Measurements from ENCODE around the gene ID3. TPM values are rescaled to one million over a fixed set of nuclear protein-coding genes. Genes with fewer than 3 reads are reported as not detected.
"Not testable (repeated sequence)": the region's sequence is repeated elsewhere in the genome, so short reads cannot be mapped to it uniquely, and the experiment has no call there.

ID3 gene
- total RNA-seq, 2 experiments from 2014 or later, result 14.4 to 34.2 TPM

DNA sequence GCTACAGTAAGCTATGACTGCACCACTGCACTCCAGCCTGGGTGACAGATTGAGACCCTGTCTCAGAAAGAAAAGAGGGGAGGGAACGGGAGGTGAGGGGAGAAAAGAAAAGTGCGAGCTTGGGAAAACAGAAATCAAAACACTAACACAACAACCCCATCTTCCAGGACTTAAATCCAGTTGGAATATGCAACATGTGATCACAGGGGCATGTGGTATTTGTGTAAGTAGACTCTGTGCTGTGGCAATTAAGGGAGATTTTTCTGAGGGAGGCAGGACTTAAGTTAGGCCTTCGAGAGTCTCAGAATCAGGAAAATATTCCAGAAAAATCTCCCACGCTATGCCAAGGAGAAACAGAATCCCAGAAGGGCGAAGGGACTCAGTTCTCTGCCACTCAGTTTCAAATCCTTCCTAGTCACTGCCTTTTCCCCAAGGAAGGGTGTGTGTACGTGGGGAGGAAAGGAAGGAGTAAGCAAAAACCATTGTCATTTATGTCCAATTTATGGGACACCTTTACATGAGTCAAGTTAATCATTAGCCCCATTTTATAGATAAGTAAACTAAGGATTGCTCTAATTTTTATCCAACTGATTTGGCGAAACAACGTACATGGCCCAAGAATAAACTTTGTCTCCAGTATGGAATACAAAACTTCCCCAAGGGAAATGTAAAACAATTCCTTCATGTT is 12.3 kb downstream of the ID3 start:
- CTCF ChIA-PET, result interaction anchor here (1.3 to 23.4 kb wide), 5 partner anchors 12 to 97 kb away, joined by 3 to 753 read pairs (median 17); partner anchors contain the start of genes E2F2 and ID3
- Mint-ChIP-seq H3K36me3 (no peaks in the 10 kb centered on the region), H3K9me3 (ENCODE audit: low read depth) (no peaks in the 10 kb centered on the region), H3K4me1 (peaks cover 2% of the 10 kb centered on the region), H3K27me3 (no peaks in the 10 kb centered on the region), H3K27ac (no peak overlapping the region), H3K4me3 (no peak overlapping the region)
- no peak for ATAC-seq
- DNase-seq, result no peak

- Mint-ChIP-seq H3K27ac (no peak overlapping the region), H3K9me3 (ENCODE audit: low read depth) (no peaks in the 10 kb centered on the region), H3K27me3 (peaks cover 3% of the 10 kb centered on the region), H3K4me3 (no peak overlapping the region), H3K36me3 (no peaks in the 10 kb centered on the region), H3K4me1 (peaks cover 3% of the 10 kb centered on the region)
- ATAC-seq (no peak), DNase-seq (no peak)
- CTCF ChIA-PET, result interaction anchor here (1.0 to 23.4 kb wide), 15 partner anchors 8 to 226 kb away, joined by 3 to 753 read pairs (median 6); partner anchors contain the start of genes E2F2 and ID3
Observed at GRCh38 chr1:23545851-23546250, 13.4 kb downstream of the ID3 start.

- Mint-ChIP-seq H3K4me1 (peaks cover 9% of the 10 kb centered on the region), H3K27ac (no peak overlapping the region), H3K36me3 (no peaks in the 10 kb centered on the region), H3K9me3 (ENCODE audit: low read depth) (no peaks in the 10 kb centered on the region), H3K27me3 (peaks cover 6% of the 10 kb centered on the region), H3K4me3 (no peak overlapping the region)
- ATAC-seq (peak; percentile 54), DNase-seq (peak; percentile 83)
- CTCF ChIA-PET, result interaction anchor here (0.6 to 23.4 kb wide), 24 partner anchors 10 to 227 kb away, joined by 3 to 753 read pairs (median 6); partner anchors contain the start of genes E2F2, ID3 and RPL11
Observed at GRCh38 chr1:23544444-23545389, 14.6 kb downstream of the ID3 start.

DNA sequence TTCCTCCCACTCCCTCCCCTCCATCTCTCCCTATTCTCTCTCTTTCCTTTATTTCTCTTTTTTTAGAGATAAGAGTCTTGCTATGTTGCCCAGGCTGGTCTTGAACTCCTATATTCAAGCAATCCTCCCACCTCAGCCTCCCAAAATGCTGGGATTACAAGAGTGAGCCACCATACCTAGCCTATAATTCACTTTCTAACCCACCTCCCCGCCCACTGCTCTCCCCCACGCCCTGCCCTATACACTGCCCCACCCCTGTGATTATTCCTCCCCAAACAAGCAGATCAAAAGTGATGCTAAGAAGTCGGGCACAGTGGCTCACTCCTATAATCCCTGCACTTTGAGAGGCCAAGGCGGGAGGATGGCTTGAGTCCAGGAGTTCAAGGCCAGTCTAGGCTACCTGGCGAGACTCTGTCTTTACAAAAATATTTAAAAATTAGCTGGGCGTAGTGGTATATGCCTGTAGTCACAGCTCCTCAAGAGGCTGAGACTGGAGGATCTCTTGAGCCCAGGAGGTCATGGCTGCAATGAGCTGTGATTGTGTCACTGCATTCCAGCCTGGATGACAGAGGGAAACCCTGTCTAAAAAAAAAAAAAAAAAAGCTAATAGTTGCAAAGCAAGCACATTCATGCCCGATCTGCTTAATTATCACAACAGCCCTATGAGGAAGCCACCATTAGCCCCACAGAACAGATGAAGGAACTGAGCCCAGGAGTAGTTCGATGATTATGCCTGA is 15.4 kb downstream of the ID3 start:
- ATAC-seq, result no peak
- H3K27ac Mint-ChIP-seq, result no peak overlapping the region
- H3K27me3 Mint-ChIP-seq, result peaks cover 6% of the 10 kb centered on the region
- no peak for DNase-seq
- no peak overlapping the region for H3K4me3 Mint-ChIP-seq
- CTCF ChIA-PET, result interaction anchor here (0.9 to 23.4 kb wide), 13 partner anchors 10 to 148 kb away, joined by 3 to 753 read pairs (median 13); partner anchors contain the start of genes E2F2, ID3 and RPL11
- H3K36me3 Mint-ChIP-seq, result no peaks in the 10 kb centered on the region
- H3K4me1 Mint-ChIP-seq, result peaks cover 12% of the 10 kb centered on the region
- no peaks in the 10 kb centered on the region for H3K9me3 Mint-ChIP-seq (ENCODE audit: low read depth)

GRCh38 chr1:23542940-23543339 is 16.4 kb downstream of the ID3 start:
- DNase-seq; H3K27ac Mint-ChIP-seq; H3K4me3 Mint-ChIP-seq; H3K9me3 Mint-ChIP-seq (ENCODE audit: low read depth); H3K27me3 Mint-ChIP-seq; H3K36me3 Mint-ChIP-seq; ATAC-seq: not testable (repeated sequence)
- CTCF ChIA-PET, result interaction anchor here (1.3 to 23.4 kb wide), 6 partner anchors 10 to 123 kb away, joined by 3 to 753 read pairs (median 24); no protein-coding TSS in a partner anchor
- peaks cover 12% of the 10 kb centered on the region for H3K4me1 Mint-ChIP-seq

GRCh38 chr1:23539698-23540266 is 19.5 kb downstream of the ID3 start:
- Mint-ChIP-seq H3K36me3 (no peaks in the 10 kb centered on the region), H3K4me3 (peak overlapping the region; percentile 48), H3K27me3 (peaks cover 12% of the 10 kb centered on the region), H3K27ac (peak overlapping the region; percentile 75), H3K9me3 (ENCODE audit: low read depth) (no peaks in the 10 kb centered on the region), H3K4me1 (peaks cover 20% of the 10 kb centered on the region)
- CTCF ChIA-PET, result interaction anchor here (0.6 to 23.4 kb wide), 32 partner anchors 9 to 440 kb away, joined by 3 to 753 read pairs (median 6); partner anchors contain the start of genes ASAP3, E2F2, HNRNPR and ID3
- DNase-seq, result peak; percentile 97
- peak; percentile 96 for ATAC-seq

- DNase-seq, result no peak
- Mint-ChIP-seq H3K4me3 (no peak overlapping the region), H3K36me3 (no peaks in the 10 kb centered on the region), H3K27me3 (peaks cover 12% of the 10 kb centered on the region), H3K27ac (no peak overlapping the region), H3K9me3 (ENCODE audit: low read depth) (no peaks in the 10 kb centered on the region), H3K4me1 (peaks cover 39% of the 10 kb centered on the region)
- CTCF ChIA-PET, result interaction anchor here (21.2 to 23.4 kb wide), 2 partner anchors 38 to 97 kb away, joined by 308 to 753 read pairs; no protein-coding TSS in a partner anchor
- ATAC-seq, result no peak
Observed at GRCh38 chr1:23537296-23537973, 21.9 kb downstream of the ID3 start.

GRCh38 chr1:23533246-23534023 is 25.9 kb downstream of the ID3 start:
- ATAC-seq (peak; percentile 10), DNase-seq (peak; percentile 63)
- Mint-ChIP-seq H3K9me3 (ENCODE audit: low read depth) (no peaks in the 10 kb centered on the region), H3K27me3 (peaks cover 5% of the 10 kb centered on the region), H3K4me3 (peak overlapping the region; percentile 0), H3K27ac (peak overlapping the region; percentile 51), H3K4me1 (peaks cover 50% of the 10 kb centered on the region), H3K36me3 (peaks cover 16% of the 10 kb centered on the region)
- CTCF ChIA-PET, result interaction anchor here (1.3 to 21.2 kb wide), 6 partner anchors 8 to 160 kb away, joined by 3 to 308 read pairs (median 8); partner anchors contain the start of gene ASAP3

DNA sequence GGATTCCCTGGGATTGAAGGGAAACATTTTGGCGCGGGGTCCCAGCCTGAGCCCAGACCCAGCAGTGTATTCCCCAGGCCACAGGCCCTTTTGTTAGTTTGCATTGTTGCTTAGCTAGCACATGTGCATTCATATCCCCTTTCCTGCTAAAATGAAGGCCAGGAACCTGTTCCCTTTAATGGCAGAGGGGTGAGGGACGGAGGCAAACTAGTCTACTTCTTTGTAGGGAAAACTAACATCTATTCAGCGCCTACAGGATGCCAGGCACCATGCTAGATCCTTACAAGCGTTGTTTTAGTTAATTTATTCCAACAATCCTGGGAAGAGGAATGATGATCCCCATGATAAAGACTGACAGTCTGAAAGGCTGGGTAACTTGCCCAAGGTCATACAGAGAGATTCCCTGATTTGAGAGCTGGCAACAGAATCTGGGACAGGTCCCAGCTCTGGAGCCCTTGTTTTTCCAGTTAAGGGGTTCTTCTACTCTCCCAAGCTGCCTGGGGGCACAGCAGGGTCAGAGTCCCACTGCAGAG is 27.7 kb downstream of the ID3 start:
- Mint-ChIP-seq H3K9me3 (ENCODE audit: low read depth) (no peaks in the 10 kb centered on the region), H3K36me3 (peaks cover 25% of the 10 kb centered on the region), H3K27ac (peak overlapping the region; percentile 94), H3K4me3 (peak overlapping the region; percentile 91), H3K27me3 (peaks cover 5% of the 10 kb centered on the region), H3K4me1 (peaks cover 62% of the 10 kb centered on the region)
- CTCF ChIA-PET, result interaction anchor here (0.7 to 21.2 kb wide), 11 partner anchors 8 to 162 kb away, joined by 3 to 308 read pairs (median 13); partner anchors contain the start of genes RPL11 and ZNF436
- ATAC-seq (no peak), DNase-seq (no peak)

- peak; percentile 73 for ATAC-seq
- DNase-seq, result peak; percentile 92
- Mint-ChIP-seq H3K36me3 (peaks cover 31% of the 10 kb centered on the region), H3K27ac (peak within 1 kb of the TSS; percentile 94), H3K27me3 (peaks cover 3% of the 10 kb centered on the region), H3K4me3 (peak within 1 kb of the TSS; percentile 91), H3K9me3 (ENCODE audit: low read depth) (no peaks in the 10 kb centered on the region), H3K4me1 (peaks cover 69% of the 10 kb centered on the region)
- CTCF ChIA-PET, result interaction anchor here (0.6 to 21.2 kb wide), 15 partner anchors 8 to 421 kb away, joined by 3 to 308 read pairs (median 5); partner anchors contain the start of gene RPL11
Observed at GRCh38 chr1:23530747-23531561, 28.3 kb downstream of the ID3 start, which contains the start of gene E2F2. Gene E2F2 (minus strand): TSS chr1:23531233. CDS start chr1:23530793, 440 bp downstream.

All from activated CD8-positive, alpha-beta memory T cell treated with anti-CD3 and anti-CD28 coated beads, Interleukin-2, amount 10 ng/mL, durations not matched to agents 7 days and 5 days (primary cell).